Stimulated activated naive CD8-positive, alpha-beta T cell treated with anti-CD3 and anti-CD28 coated beads, Interleukin-15, Interleukin-2, amounts not matched to agents 100 U/mL and 50 U/mL, for 24 hours (primary cell): ENCODE measurements around the gene GADD45A.
"Not testable (repeated sequence)": the region's sequence is repeated elsewhere in the genome, so short reads cannot be mapped to it uniquely, and the experiment has no call there.

Source experiments
- ATAC-seq: fragments of 150-1000 bp; cut with Tn5 transposase; one replicate; pipeline ENCODE4 v1.10.0; 2021
- DNase-seq: peaks from one replicate; pipeline ENCODE4 v3.0.0; 2021

The GADD45A gene

DNA sequence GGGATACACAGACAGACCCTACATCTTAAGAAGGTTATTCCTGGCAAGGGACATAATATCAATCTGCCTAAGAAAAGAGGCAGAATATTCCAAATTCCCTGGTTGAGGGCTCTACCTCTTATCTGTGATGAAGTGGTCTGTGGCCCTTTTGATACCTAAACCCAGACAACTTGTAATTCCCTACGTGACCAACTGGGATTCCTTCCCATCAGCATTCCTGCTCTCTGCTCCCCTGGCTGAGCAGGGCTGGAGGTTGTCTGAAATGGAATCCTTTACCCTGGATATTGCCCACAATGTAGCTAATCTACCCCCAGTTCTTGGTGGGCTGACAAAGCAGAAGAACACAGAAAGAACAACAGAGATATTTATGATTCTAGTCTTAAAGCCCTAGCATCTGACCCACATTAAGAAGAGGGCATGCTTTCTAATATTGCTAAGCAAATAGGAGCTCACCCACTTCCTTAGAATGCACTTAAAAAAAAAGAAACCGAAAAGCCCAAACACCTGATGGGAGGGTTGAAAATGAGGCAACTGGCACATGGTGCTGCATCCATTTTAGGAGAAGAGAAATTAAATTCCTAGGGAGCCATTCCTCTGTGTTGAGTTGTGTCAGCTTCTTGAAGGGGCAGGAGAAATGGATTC lies 36.8 kb downstream of the GADD45A start:
- ATAC-seq (no peak), DNase-seq (no peak)

DNA sequence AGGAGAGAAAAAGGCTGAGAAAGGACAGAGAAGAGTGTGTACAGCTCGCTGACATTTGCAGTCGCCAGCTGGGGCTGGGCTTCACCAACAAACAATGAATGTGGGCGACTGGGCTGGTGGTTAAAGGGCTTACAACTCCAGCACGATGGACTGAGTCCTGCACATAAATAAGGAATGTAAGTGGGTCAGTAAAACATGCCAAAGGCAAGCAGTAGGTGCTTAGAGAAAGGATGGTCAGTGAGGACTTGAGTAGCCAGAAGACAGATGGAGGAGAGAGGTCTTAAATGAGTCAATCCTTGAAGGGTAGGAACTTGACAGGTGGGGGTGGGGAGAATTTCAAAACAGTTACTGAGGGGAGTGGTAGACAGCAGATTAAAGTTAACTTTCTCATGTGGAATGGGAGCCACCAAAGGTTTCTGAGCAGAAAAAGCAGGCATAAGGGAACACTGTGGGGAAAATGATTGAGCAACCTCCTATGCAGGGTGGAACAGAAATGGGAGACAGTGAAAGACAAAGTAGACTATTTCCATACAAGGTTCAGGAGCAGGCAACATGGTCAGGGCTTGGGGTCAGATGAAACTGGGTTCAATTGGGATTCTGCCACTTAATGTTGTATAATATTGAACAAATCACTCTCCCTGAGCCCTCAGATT lies 37.4 kb downstream of the GADD45A start:
- DNase-seq: no peak

DNA sequence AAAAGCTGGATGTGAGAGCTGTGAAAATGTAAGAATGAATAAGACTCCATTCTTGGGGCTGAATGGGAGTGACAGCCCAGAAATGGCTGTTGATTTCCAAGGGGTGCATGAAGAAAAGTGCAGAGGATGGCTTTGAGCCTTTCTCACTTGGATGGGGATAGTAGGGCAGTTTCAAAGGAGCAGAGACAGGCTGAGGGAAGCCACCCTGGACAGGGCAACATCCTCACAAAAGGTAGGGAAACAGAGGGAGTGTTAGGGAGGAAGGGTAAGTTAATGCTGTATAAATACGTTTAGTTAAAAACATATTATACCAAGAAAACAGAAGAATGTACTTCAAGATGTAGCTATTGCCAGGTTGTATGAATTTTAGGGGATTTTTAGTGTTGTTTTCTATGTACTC lies 38.1 kb downstream of the GADD45A start:
- DNase-seq (no peak), ATAC-seq (no peak)

More for the DNA sequence above, 37.4 kb downstream of the GADD45A start:
- ATAC-seq: no peak

DNA sequence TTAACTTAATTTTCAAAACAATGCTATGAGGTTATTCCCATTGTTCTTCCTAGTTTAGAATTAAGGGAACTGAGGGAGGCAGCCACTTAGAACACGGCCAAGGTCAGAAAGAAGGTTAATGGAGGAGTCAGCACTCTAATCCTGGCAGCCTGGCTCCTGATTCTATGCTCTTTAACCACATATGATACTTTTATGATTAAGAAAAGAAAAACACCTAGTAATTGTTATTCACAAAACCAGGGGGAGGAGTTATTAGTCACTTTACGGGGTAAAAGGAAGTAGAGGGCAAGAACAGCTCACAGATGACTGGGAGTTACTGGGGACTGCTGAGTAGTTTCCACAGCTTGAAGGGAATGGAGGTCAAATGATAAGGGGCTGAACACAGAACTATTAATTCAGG lies 38.6 kb downstream of the GADD45A start:
- ATAC-seq (peak; percentile 94), DNase-seq (peak; percentile 18)

DNA sequence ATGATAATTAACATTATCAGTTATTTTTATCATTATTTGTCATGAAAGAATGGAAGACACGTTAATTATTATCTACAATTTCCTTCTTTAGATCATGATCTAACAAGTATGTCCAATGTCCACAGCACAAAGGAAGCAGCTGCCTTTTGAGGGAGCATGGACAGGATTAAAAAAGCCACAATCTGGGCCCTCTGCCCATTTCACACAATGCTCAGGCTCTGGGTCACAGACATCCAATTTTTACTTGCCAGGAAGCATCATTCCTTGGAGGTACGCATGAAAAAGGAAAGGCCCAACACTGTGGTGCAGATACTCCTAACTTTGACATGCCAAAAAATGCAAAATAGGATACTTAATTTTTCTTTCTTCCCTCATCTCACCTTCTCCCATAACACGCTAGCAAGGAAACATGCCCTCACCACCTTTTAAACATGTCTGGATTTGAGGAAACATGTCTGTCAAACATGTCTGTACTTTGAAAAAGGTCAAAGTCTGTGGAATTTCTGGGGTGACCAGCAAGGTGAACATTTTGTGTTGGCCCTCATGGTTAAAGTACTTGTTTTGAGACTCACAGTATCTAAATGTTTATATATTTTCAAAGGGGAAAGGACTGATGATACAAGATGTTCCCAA lies 40.0 kb downstream of the GADD45A start:
- no peak for DNase-seq
- ATAC-seq: no peak

DNA sequence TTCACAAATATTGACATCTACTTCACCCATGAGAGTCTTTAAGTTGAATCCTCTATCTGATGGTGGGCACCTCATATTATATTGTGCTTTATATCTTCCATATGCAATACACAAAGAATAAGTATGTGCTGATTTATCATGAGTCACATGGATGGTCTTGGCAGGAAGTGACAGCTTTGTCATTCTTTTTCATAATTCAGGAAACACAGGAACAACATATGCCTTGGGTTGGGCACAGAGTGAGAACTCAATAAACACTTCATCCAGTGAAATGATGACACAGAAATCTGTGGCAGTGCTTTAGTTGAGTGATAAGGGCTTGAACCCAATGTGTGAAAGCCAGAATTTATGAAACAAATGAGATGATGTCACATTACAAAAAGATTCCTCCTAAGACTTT lies 41.2 kb downstream of the GADD45A start:
- no peak for DNase-seq
- ATAC-seq: no peak

DNA sequence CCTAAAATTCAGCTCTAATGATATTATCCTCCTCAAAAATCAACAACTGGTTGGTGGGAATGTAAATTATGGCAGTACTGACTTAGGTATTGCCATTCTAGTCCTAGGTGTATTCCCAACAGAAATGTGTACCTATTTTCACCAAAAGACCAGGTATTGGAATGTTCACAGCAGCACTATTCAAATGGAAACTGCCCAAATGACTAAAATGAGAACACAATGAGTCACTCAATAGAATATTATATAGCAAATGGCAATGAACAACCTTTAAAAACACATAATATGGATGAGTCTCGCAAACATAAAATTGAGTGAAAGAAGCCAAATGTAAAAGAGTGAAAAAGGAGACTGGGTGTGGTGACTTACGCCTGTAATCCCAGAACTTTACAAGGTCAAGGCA lies 44.9 kb downstream of the GADD45A start:
- ATAC-seq (peak; percentile 38), DNase-seq (no peak)

DNA sequence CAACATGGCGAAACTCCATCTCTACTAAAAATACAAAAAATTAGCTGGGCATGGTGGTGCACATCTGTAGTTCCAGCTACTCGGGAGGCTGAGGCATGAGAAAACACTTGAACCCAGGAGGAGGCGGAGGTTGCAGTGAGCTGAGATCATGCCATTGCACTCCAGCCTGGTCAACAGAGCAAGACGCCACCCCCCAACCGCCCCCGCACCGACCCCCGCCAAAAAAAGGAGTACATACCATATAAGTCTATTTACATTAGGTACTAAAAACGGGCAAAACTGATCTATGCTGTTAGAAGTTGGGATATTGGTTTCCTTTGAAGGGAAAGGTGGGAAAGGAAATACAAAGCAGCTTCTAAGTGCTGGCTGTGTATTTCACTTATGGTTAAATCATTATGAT lies 45.3 kb downstream of the GADD45A start:
- not testable (repeated sequence) for ATAC-seq, DNase-seq

DNA sequence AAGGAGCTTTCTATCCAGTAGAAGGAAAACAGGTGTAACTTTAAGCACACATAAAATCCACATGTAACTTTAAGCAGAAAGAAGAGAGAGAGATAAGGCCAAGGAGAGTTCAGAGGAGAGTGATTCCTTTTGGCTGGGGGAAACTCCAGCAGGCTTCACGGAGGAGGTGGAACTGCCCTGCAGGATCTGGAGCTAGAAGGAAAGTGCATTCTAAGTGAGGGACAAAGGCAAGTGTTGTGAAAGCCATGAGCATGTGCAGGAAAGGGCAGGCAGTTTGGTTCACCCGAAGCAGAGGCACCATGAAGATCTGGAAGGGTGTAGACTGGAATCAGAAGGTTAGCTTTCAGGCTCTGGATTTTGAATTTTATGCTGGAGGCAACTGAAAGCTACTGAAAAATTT lies 46.3 kb downstream of the GADD45A start:
- DNase-seq (no peak), ATAC-seq (no peak)

DNA sequence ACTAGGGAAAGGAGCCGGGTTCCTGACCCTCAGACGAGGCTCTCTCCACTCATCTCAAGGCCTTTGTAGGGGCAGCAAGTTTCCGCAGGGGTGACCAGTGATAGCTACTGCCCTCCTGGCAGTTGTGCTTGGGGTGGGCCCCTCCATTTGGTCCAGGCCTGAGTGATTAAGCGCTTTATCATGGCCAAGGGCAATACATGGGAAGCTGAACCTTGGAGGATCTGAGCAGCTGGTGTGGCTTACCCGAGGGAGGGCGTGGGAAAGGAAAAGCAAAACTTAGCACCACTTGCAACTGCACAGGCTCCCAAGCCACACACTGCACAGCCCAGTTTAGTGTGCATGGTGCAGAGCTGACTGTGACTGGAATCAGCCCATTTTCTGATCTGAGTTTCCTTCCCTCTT lies 47.8 kb downstream of the GADD45A start:
- no peak for ATAC-seq
- no peak for DNase-seq

DNA sequence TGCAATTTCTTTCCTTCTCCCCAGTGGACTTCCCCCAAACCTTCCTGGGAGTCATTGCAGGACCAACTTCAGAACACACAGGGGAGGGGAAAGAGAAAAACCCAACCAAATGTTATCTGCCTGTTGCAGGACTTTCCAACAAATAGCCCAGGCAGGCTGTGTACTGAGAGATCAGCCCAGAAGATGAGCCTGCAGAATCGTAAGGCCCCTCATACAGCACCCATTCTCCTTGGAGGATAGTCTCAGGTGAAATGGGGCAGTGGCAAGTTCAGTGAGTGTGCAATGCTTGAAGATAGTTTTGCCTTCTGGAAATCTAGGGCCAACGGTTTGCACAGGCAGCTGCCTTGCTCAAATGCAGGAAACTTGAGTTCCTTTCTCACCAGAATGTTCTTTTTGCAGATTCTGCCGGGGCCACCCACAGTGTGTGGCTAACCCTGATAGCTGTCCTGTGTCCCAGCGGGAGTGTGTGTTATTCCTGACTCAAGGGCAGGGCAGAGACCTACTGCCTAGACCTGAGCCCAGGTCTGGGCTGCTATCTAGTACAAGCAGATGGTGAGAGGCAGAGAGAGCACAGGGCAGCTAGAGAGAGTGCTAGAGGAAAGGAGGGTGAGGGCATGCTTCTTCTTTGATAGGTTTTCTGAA lies 48.8 kb downstream of the GADD45A start:
- ATAC-seq (no peak), DNase-seq (no peak)

DNA sequence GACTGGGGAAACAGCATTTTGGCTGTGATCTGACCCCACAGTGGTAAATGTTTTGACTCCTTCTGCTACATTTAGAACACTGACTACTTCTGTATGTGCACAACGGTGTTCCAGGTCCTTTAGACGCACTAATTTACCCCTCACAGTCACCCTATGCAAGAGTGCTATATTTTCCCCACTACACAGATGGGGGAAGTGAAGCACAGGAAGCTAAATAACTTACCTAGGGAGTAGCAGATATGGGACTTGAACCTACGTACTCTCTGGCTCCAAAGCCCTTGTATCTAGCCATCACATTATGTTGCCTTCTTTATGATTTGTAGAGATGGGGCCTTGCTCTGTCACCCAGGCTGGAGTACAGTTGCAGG lies 49.3 kb downstream of the GADD45A start:
- DNase-seq: no peak
- ATAC-seq: no peak

DNA sequence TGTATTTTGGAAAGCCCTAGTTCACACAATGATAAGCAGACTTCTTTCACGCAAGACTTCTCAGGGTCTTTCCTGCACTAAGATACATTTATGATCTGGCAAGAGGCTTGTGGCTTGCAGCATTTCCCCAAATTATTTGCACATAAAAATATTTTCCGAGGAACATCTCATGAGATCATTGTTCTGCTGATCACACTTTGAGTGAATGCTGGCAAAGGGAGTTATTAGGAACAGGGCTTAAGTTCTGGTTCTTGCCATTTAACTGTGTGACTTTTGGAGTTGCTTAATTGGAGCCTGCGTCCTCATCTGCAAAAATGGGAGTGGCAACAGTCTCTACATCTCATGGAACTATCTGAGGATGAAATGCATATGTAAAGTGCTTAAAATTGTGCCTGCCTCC lies 50.2 kb downstream of the GADD45A start:
- no peak for DNase-seq
- no peak for ATAC-seq

DNA sequence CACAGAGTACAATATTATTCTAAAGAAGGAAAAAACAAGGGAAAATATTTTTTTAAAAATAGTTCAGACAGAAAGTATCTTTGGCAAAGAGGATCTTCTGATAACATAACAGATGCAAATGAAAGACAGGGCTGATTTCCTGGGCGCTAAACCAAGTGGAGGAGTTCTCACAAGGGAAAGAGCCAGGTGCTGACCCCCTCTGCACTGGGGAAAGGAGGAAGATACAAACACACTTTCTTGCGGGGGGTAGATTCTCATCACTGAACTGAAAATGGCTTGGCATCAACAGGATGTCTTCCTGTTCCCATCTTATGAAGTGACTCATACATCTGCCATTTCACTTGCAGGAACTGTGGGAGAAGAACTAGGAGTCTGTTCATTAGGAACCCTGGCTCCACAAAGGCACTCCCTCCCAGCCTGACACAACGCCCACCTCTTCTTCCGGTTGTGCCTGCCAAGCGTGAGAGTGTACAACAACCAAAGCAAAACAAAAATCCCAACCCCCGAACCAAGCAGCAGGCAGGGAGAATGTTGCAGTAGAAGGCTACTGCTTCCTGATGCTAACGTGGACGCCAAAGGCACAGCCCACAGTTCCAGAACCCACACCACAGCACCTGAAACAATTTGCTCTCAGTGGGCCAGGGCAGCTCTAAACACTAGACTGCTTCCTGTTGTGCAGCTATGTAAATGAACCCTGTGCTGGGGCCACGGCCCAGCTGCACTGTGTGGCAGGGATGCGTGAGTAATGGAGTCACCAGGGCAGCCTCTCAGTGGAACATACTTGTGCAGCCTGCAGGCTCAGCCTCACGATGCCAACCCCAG lies 51.0 kb downstream of the GADD45A start:
- DNase-seq: peak; percentile 45

DNA sequence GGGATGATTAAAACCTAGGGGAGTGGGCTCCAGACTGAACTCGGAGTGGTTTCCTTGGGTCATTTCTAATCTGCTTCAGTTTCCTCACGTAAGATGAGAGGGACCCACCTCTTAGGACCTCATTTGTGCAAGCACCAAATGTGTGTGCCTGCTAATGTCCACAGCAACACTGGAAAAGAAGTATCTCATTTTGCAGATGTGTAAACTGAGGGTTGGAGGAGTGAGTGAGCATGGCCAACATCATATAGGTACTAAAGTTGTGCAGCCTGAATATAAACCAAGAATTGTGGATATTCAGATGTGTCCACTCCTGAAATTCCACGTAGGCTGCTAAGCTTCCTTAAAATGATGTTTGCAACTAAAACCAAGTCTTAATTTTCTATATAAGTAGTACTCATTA lies 51.7 kb downstream of the GADD45A start:
- ATAC-seq: no peak
- no peak for DNase-seq

More for the DNA sequence above, 51.0 kb downstream of the GADD45A start:
- ATAC-seq: peak; percentile 98

DNA sequence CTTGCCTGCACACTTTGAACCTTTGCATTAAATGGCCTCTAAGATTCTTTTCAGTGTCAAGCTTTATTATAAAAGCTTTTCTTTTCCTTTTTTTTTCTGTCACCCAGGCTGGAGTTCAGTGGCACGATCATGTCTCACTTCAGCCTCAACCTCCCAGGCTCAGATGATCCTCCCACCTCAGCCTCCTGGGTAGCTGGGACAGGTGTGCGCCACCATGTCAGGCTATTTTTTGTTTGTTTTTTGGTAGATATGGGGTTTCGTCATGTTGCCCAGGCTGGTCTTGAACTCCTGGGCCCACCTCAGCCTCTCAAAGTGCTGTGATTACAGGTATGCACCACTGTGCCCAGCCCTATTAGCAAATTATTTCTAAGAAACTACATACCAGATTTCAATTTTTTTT lies 52.9 kb downstream of the GADD45A start:
- ATAC-seq (no peak), DNase-seq (no peak)
